Liver (tissue), 9 donors: Measurements from ENCODE around the gene ABCG2. TPM values are rescaled to one million over a fixed set of nuclear protein-coding genes. Genes with fewer than 3 reads are reported as not detected.

Source experiments
- DNase-seq: peaks from one replicate; pipeline ENCODE4 v3.0.0-alpha.2; 2017; ENCODE audit warnings: low spot score
- H3K27ac ChIP-seq, 2 donors: one replicate each; pipeline ENCODE4 v1.7.0; 2013; ENCODE audit warnings: inconsistent platforms in 2 of 2, low read length in 2 of 2, control low read depth in 1 of 2, low read depth in 1 of 2, mild to moderate bottlenecking in 1 of 2
- H3K27me3 ChIP-seq, 4 donors: one replicate each; pipeline versions ENCODE4 v1.6.1 to v1.7.0; 2013; ENCODE audit warnings: low read length in 3 of 4, inconsistent platforms in 1 of 4, mild to moderate bottlenecking in 1 of 4, moderate library complexity in 1 of 4; ENCODE audit not compliant: control insufficient read depth in 4 of 4, insufficient read depth in 4 of 4
- H3K36me3 ChIP-seq, 4 donors: one replicate each; pipeline versions ENCODE4 v1.6.1 to v1.7.0; 2013; ENCODE audit warnings: low read length in 3 of 4, mild to moderate bottlenecking in 3 of 4, low read depth in 1 of 4, moderate library complexity in 1 of 4; ENCODE audit not compliant: control insufficient read depth in 4 of 4, insufficient read depth in 3 of 4
- H3K4me1 ChIP-seq, 4 donors: one replicate each; pipeline versions ENCODE4 v1.6.1 to v1.7.0; 2013; ENCODE audit warnings: low read length in 3 of 4, mild to moderate bottlenecking in 3 of 4, moderate library complexity in 1 of 4; ENCODE audit not compliant: control insufficient read depth in 4 of 4, insufficient read depth in 4 of 4
- H3K4me3 ChIP-seq, 3 donors: one replicate each; pipeline versions ENCODE4 v1.6.1 to v1.7.0; 2013; ENCODE audit warnings: low read length in 3 of 3, control low read depth in 1 of 3, low read depth in 1 of 3, mild to moderate bottlenecking in 1 of 3
- H3K9ac ChIP-seq, 2 donors: one replicate each; pipeline ENCODE4 v1.7.0; 2013; ENCODE audit warnings: low read length in 2 of 2, mild to moderate bottlenecking in 2 of 2, moderate library complexity in 2 of 2, control low read depth in 1 of 2, low read depth in 1 of 2
- H3K9me3 ChIP-seq, 4 donors: one replicate each; pipeline versions ENCODE4 v1.6.1 to v1.7.0; 2013; ENCODE audit warnings: low read length in 3 of 4; ENCODE audit not compliant: control insufficient read depth in 4 of 4
- EGR1 ChIP-seq, 2 donors: IDR thresholded peaks; 2 replicates each; pipeline ENCODE4 v1.6.1; 2016 to 2018; ENCODE audit warnings: antibody characterized with exemption in 2 of 2, low read depth in 2 of 2
- FOXA1 ChIP-seq: IDR thresholded peaks from 2 replicates; pipeline ENCODE4 v1.6.1; 2016; ENCODE audit warnings: antibody characterized with exemption
- FOXA2 ChIP-seq: IDR thresholded peaks from 2 replicates; pipeline ENCODE4 v1.6.1; 2016; ENCODE audit warnings: antibody characterized with exemption
- GABPA ChIP-seq, 2 donors: IDR thresholded peaks in 1 of 2; conservative IDR thresholded peaks in 1 of 2; 2 replicates each; pipeline ENCODE4 v1.6.1; 2016; ENCODE audit warnings: antibody characterized with exemption in 2 of 2, mild to moderate bottlenecking in 1 of 2, moderate library complexity in 1 of 2
- HNF4A ChIP-seq, 2 donors: conservative IDR thresholded peaks; 2 replicates each; pipeline ENCODE4 v1.6.1; 2016; ENCODE audit warnings: antibody characterized with exemption in 2 of 2, mild to moderate bottlenecking in 2 of 2
- HNF4G ChIP-seq: IDR thresholded peaks from 2 replicates; pipeline ENCODE4 v1.6.1; 2016; ENCODE audit warnings: antibody characterized with exemption
- JUND ChIP-seq, 2 donors: IDR thresholded peaks; 2 replicates each; pipeline ENCODE4 v1.6.1; 2016; ENCODE audit warnings: antibody characterized with exemption in 2 of 2
- NR2F2 ChIP-seq: IDR thresholded peaks from 2 replicates; pipeline ENCODE4 v1.6.1; 2016; ENCODE audit warnings: antibody characterized with exemption
- RAD21 ChIP-seq, 2 donors: IDR thresholded peaks; 2 replicates each; pipeline ENCODE4 v1.6.1; 2016; ENCODE audit warnings: antibody characterized with exemption in 2 of 2, mild to moderate bottlenecking in 2 of 2
- RXRA ChIP-seq, 2 donors: IDR thresholded peaks; 2 replicates each; pipeline ENCODE4 v1.6.1; 2017 to 2018; ENCODE audit warnings: antibody characterized with exemption in 2 of 2, mild to moderate bottlenecking in 1 of 2
- TAF1 ChIP-seq: conservative IDR thresholded peaks from 2 replicates; pipeline ENCODE4 v1.6.1; 2016; ENCODE audit warnings: antibody characterized with exemption, mild to moderate bottlenecking
- YY1 ChIP-seq: IDR thresholded peaks from 2 replicates; pipeline ENCODE4 v1.6.1; 2016; ENCODE audit warnings: antibody characterized with exemption, mild to moderate bottlenecking
- WGBS: extraction: QIAGEN DNeasy Blood & Tissue Kit; methylation state at CpG from one replicate; pipeline ENCODE4 v1.1.7; 2013; 5-methylcytosine and 5-hydroxymethylcytosine counted together
- polyA plus RNA-seq, 2 donors: library from polyadenylated mRNA; stranded (reverse) in 1 of 2; unstranded in 1 of 2; fragments of 200-250 nt in 1 of 2; fragments of >200 nt in 1 of 2; fragmentation: Nextera tagmentation in 1 of 2; extraction: Ambion mirVana in 1 of 2; gene quantifications; one replicate each; pipeline versions ENCODE4 v1.2.1 to v1.2.3, GENCODE V29; 2013 to 2015
- total RNA-seq, 2 donors: library from RNA; depleted of rRNA; stranded (reverse); fragments of >200 nt; gene quantifications; one replicate each; pipeline ENCODE4 v1.2.3, GENCODE V29; 2014
- TF ChIP-seq, protein P1 (sequence below): IDR thresholded peaks from 2 replicates; pipeline ENCODE4 v1.6.1; 2016; ENCODE audit warnings: antibody characterized with exemption
- TF ChIP-seq, protein P2 (sequence below): IDR thresholded peaks from 2 replicates; pipeline ENCODE4 v1.6.1; 2016; ENCODE audit warnings: antibody characterized with exemption, mild to moderate bottlenecking
- TF ChIP-seq, protein P3 (sequence below): fragments of 150-350 bp; IDR thresholded peaks from 2 replicates; pipeline ENCODE4 v1.5.1; 2017; ENCODE audit warnings: improper control_type of control experiment, low read depth, low read length; ENCODE audit not compliant: missing input control
- TF ChIP-seq, protein P4 (sequence below): IDR thresholded peaks from 2 replicates; pipeline ENCODE4 v1.6.1; 2016; ENCODE audit warnings: antibody characterized with exemption
- TF ChIP-seq, protein P5 (sequence below): IDR thresholded peaks from 2 replicates; pipeline ENCODE4 v1.6.1; 2016; ENCODE audit warnings: antibody characterized with exemption
- donor health status: healthy.
- donor health status: healthy.
- donor health status: healthy.
- donor health status: healthy.
- donor health status: healthy.

ABCG2 gene
- total and polyA plus RNA-seq, 4 donors: 1.9 to 23.6 (median 7.0) TPM

DNA sequence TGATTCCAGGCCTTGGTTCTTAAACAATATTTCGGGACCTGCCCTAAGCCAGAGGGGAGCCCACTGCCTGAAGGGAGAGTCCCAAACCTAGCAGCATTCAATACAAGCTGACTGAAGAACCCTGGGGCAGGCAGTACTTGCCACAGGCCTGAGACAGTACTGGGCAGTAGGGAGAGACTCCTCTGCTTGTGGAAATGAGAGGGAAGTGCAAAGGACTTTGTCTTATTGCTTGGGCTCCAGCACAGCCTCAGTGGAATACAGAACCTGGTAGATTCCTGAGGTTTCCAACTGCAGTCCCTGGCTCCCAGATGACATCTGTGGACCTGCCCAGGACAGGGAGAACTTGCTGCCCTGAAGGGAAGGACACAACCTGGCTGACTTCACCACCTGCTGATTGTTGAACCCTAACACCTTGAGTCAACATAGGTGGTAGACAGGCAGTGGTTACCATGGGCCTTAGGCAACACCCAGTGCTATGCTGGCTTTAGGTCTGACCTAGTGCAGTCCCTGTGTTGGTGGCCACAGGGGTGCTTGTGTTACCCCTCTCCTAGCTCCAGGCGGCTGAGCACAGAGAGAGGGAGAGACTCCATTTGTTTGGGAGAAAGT is 20.3 kb upstream of the ABCG2 start (continued):
- TF ChIP-seq, protein P1, sequence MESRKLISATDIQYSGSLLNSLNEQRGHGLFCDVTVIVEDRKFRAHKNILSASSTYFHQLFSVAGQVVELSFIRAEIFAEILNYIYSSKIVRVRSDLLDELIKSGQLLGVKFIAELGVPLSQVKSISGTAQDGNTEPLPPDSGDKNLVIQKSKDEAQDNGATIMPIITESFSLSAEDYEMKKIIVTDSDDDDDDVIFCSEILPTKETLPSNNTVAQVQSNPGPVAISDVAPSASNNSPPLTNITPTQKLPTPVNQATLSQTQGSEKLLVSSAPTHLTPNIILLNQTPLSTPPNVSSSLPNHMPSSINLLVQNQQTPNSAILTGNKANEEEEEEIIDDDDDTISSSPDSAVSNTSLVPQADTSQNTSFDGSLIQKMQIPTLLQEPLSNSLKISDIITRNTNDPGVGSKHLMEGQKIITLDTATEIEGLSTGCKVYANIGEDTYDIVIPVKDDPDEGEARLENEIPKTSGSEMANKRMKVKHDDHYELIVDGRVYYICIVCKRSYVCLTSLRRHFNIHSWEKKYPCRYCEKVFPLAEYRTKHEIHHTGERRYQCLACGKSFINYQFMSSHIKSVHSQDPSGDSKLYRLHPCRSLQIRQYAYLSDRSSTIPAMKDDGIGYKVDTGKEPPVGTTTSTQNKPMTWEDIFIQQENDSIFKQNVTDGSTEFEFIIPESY: no peak
- TF ChIP-seq HNF4G (no peak), TAF1 (no peak)

DNA sequence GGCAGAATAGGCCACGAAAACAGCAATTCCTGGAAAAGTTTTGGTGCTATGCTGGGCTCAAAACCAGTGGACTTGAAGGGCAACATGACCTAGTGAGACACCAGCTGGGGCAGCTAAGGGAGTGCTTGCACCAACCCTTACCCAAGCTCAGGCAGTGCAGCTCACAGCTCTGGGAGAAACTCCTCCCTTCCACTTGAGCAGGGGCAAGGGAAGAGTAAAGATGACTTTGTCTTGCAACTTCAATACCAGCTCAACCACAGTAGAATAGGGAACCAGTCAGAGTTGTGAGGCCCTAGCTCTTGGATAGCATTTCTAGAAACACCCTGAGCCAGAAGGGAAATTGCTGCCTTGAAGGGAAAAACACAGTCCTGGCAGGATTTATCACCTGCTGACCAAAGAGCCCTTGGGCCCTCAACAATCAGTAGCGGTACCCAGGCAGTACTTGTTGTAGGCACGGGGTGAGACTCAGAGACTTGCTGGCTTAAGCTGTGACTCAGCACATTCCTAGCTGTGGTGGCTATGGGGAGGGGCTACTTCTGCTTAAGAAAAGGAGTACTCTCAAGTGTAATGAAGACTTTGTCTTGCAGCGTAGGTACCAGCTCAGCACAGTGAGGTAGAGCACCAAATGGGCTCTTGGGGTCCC is 19.7 kb upstream of the ABCG2 start:
- Histone ChIP-seq H3K27me3 (no peaks in the 10 kb centered on the region), H3K36me3 (no peaks in the 10 kb centered on the region), H3K4me1 (no peaks in the 10 kb centered on the region), H3K9me3 (no peaks in the 10 kb centered on the region), H3K9ac (no peak overlapping the region), H3K27ac (no peak overlapping the region), H3K4me3 (no peak overlapping the region)
- TF ChIP-seq TAF1 (no peak), RXRA (IDR thresholded peaks at IDR 0.05) (no peak), EGR1 (IDR thresholded peaks at IDR 0.05; ENCODE audit: low read depth in 2 of 2) (no peak), NR2F2 (no peak), YY1 (no peak), JUND (IDR thresholded peaks at IDR 0.05) (no peak), HNF4G (no peak), FOXA1 (no peak), GABPA (IDR thresholded peaks at IDR 0.05 in 1 of 2, conservative IDR thresholded peaks at IDR 0.05 in 1 of 2) (no peak), HNF4A (conservative IDR thresholded peaks at IDR 0.05) (no peak), RAD21 (IDR thresholded peaks at IDR 0.05) (no peak), FOXA2 (no peak)
- TF ChIP-seq, protein P2, sequence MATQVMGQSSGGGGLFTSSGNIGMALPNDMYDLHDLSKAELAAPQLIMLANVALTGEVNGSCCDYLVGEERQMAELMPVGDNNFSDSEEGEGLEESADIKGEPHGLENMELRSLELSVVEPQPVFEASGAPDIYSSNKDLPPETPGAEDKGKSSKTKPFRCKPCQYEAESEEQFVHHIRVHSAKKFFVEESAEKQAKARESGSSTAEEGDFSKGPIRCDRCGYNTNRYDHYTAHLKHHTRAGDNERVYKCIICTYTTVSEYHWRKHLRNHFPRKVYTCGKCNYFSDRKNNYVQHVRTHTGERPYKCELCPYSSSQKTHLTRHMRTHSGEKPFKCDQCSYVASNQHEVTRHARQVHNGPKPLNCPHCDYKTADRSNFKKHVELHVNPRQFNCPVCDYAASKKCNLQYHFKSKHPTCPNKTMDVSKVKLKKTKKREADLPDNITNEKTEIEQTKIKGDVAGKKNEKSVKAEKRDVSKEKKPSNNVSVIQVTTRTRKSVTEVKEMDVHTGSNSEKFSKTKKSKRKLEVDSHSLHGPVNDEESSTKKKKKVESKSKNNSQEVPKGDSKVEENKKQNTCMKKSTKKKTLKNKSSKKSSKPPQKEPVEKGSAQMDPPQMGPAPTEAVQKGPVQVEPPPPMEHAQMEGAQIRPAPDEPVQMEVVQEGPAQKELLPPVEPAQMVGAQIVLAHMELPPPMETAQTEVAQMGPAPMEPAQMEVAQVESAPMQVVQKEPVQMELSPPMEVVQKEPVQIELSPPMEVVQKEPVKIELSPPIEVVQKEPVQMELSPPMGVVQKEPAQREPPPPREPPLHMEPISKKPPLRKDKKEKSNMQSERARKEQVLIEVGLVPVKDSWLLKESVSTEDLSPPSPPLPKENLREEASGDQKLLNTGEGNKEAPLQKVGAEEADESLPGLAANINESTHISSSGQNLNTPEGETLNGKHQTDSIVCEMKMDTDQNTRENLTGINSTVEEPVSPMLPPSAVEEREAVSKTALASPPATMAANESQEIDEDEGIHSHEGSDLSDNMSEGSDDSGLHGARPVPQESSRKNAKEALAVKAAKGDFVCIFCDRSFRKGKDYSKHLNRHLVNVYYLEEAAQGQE: no peak
- TF ChIP-seq, protein P3, sequence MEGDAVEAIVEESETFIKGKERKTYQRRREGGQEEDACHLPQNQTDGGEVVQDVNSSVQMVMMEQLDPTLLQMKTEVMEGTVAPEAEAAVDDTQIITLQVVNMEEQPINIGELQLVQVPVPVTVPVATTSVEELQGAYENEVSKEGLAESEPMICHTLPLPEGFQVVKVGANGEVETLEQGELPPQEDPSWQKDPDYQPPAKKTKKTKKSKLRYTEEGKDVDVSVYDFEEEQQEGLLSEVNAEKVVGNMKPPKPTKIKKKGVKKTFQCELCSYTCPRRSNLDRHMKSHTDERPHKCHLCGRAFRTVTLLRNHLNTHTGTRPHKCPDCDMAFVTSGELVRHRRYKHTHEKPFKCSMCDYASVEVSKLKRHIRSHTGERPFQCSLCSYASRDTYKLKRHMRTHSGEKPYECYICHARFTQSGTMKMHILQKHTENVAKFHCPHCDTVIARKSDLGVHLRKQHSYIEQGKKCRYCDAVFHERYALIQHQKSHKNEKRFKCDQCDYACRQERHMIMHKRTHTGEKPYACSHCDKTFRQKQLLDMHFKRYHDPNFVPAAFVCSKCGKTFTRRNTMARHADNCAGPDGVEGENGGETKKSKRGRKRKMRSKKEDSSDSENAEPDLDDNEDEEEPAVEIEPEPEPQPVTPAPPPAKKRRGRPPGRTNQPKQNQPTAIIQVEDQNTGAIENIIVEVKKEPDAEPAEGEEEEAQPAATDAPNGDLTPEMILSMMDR: no peak
- TF ChIP-seq, protein P1: no peak
- TF ChIP-seq, protein P4, sequence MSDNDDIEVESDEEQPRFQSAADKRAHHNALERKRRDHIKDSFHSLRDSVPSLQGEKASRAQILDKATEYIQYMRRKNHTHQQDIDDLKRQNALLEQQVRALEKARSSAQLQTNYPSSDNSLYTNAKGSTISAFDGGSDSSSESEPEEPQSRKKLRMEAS: no peak
- TF ChIP-seq, protein P5, sequence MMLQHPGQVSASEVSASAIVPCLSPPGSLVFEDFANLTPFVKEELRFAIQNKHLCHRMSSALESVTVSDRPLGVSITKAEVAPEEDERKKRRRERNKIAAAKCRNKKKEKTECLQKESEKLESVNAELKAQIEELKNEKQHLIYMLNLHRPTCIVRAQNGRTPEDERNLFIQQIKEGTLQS: no peak
- 84% methylated on average over 4 of the region's 4 CpGs for WGBS
- DNase-seq: peak; percentile 44
